Uterus (tissue), 4 donors: ENCODE data around the gene OGN. TPM values are rescaled to one million over a fixed set of nuclear protein-coding genes. Genes with fewer than 3 reads are reported as not detected.

Experiments
- DNase-seq, 2 donors: peaks; one replicate each; pipeline ENCODE4 v3.0.0-alpha.2; 2019 to 2020
- H3K27ac ChIP-seq, 2 donors: fragments of 200-600 bp; sonication (generic); 1 replicate in 1 of 2; 2 replicates in 1 of 2; pipeline ENCODE4 v1.5.1; 2016 to 2018
- H3K27me3 ChIP-seq, 2 donors: fragments of 200-600 bp; sonication (generic); one replicate each; pipeline ENCODE4 v1.5.1; 2018 to 2019; ENCODE audit warnings: control low read depth in 1 of 2
- H3K36me3 ChIP-seq, 2 donors: fragments of 200-600 bp; sonication (generic); one replicate each; pipeline ENCODE4 v1.5.1; 2019; ENCODE audit warnings: control low read depth in 1 of 2
- H3K4me1 ChIP-seq, 2 donors: fragments of 200-600 bp; sonication (generic); one replicate each; pipeline ENCODE4 v1.5.1; 2018 to 2019; ENCODE audit warnings: control low read depth in 1 of 2
- H3K4me3 ChIP-seq, 2 donors: fragments of 200-600 bp; sonication (generic); 1 replicate in 1 of 2; 2 replicates in 1 of 2; pipeline ENCODE4 v1.5.1; 2018 to 2019; ENCODE audit warnings: mild to moderate bottlenecking in 1 of 2
- H3K9me3 ChIP-seq, 2 donors: fragments of 200-600 bp; sonication (generic); one replicate each; pipeline ENCODE4 v1.5.1; 2019; ENCODE audit warnings: control low read depth in 1 of 2
- POLR2A ChIP-seq, 2 donors: fragments of 450-650 bp; IDR thresholded peaks; one replicate each; pipeline ENCODE4 v1.6.1; 2016; ENCODE audit warnings: antibody characterized with exemption in 2 of 2, mild to moderate bottlenecking in 1 of 2, moderate library complexity in 1 of 2
- intact Hi-C: fragments of 100-400 bp; cut with DNase I; formaldehyde crosslinking; loops from one replicate; pipeline ENCODE4 v1.15.1; 2023; ENCODE audit warnings: low total_unique reads
- total RNA-seq, 4 donors: library from RNA; depleted of rRNA in 3 of 4; stranded (reverse); fragments of >200 nt in 3 of 4; gene quantifications; one replicate each; pipeline versions ENCODE4 v1.1.0 to v1.2.4, GENCODE V29; 2014 to 2023
- TF ChIP-seq, protein P1 (sequence below), 4 experiments: fragments of 200-600 bp in 2 of 4; fragments of 450-650 bp in 2 of 4; sonication (generic) in 2 of 4; IDR thresholded peaks; one replicate each; pipeline ENCODE4 v1.5.1; 2016 to 2019; ENCODE audit warnings: antibody characterized with exemption in 4 of 4, mild to moderate bottlenecking in 2 of 4, moderate library complexity in 1 of 4
- donor health status: DM: yes; HTN: yes; CAD: no.

The OGN gene
- total RNA-seq, 4 donors from 2014 or later: 26.0 to 302 (median 43.0) TPM

DNA sequence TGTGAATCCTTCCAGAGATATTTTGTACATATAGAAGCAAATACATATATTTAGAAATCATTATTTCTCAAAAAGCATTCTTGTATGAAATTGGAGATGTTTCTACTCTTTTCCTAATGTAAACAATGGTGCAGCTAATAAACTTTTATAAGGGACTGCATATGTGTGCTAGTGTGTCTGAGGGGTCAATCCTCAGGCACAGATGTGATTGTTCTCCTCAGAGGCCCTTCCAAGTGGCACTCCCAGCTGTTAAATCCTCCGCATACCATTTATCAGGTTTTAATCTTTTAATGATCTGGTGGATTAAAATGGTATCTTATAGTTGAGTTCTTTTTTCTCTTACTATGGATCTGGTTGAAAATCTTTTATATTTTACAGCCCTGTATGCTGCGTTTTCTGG is 25.5 kb upstream of the OGN start:
- H3K27me3 ChIP-seq: no peaks in the 10 kb centered on the region
- H3K4me3 ChIP-seq: no peak overlapping the region
- TF ChIP-seq, protein P1, sequence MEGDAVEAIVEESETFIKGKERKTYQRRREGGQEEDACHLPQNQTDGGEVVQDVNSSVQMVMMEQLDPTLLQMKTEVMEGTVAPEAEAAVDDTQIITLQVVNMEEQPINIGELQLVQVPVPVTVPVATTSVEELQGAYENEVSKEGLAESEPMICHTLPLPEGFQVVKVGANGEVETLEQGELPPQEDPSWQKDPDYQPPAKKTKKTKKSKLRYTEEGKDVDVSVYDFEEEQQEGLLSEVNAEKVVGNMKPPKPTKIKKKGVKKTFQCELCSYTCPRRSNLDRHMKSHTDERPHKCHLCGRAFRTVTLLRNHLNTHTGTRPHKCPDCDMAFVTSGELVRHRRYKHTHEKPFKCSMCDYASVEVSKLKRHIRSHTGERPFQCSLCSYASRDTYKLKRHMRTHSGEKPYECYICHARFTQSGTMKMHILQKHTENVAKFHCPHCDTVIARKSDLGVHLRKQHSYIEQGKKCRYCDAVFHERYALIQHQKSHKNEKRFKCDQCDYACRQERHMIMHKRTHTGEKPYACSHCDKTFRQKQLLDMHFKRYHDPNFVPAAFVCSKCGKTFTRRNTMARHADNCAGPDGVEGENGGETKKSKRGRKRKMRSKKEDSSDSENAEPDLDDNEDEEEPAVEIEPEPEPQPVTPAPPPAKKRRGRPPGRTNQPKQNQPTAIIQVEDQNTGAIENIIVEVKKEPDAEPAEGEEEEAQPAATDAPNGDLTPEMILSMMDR (IDR thresholded peaks at IDR 0.05): no peak
- TF ChIP-seq POLR2A (IDR thresholded peaks at IDR 0.05): no peak
- no peak for DNase-seq
- peaks cover 0 to 9% of the 10 kb centered on the region in 2 donors for H3K4me1 ChIP-seq
- intact Hi-C loops: no loop called here
- H3K27ac ChIP-seq: no peak overlapping the region
- H3K36me3 ChIP-seq: no peaks in the 10 kb centered on the region
- H3K9me3 ChIP-seq: no peaks in the 10 kb centered on the region

DNA sequence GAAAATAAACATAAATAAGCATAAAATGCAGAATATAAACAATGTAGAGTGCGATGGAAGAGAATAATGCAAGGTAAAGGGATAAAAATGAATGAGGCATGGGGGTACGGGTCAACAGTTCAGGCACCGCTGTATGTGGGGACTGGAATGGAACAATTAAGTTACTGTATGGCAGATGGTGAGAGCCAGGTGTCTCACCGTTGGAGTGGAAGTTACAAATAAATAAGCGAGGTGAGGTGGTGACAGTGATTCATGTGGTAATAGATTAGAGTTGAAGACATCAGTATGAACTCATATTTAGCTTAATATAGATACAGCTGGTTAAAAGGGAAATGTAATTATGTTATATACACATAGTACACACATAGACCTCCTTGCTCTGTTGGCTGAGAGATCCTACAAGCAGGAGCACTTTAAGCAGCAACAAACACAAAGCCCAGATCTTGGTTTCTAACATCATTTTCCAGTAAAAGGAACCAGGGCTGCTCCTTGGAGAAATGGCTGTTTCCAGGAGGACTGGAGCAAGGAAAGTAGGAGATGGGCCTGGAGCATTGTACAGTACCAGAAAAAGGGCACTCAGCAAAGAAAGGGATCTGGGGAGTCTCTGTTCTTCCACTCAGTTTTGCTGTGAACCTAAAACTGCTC is 22.2 kb upstream of the OGN start:
- DNase-seq: no peak
- Histone ChIP-seq H3K36me3 (no peaks in the 10 kb centered on the region), H3K27me3 (no peaks in the 10 kb centered on the region), H3K4me1 (peaks cover 0 to 9% of the 10 kb centered on the region in 2 donors), H3K4me3 (no peak overlapping the region), H3K27ac (peak overlapping the region; percentile 73 to 79), H3K9me3 (no peaks in the 10 kb centered on the region)
- no peak for TF ChIP-seq POLR2A (IDR thresholded peaks at IDR 0.05)
- TF ChIP-seq, protein P1 (IDR thresholded peaks at IDR 0.05): no peak
- intact Hi-C loops: no loop called here

DNA sequence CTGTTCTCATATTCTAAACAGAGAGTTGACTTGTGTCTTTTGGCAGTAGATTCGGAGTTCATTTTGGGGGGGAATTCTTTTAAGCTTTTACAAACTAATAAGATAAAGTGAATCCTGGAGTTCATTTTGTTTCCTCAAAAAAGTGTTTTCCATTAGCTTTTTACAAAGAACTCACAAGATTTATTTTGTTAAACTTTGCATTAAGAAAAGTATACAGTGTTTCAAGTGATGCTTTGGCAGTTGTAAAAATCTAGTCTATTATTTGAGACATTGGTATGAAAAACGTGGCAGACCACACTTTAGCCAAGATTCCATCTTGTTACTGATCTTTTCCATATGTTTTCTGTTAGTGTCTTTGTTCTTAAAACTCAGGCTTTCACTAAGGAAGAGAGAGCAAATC is 21.1 kb upstream of the OGN start:
- no peak for DNase-seq
- peak overlapping the region; percentile 73 to 79 for H3K27ac ChIP-seq
- no peaks in the 10 kb centered on the region for H3K36me3 ChIP-seq
- H3K27me3 ChIP-seq: no peaks in the 10 kb centered on the region
- no peaks in the 10 kb centered on the region for H3K9me3 ChIP-seq
- peaks cover 0 to 9% of the 10 kb centered on the region in 2 donors for H3K4me1 ChIP-seq
- H3K4me3 ChIP-seq: no peak overlapping the region
- no peak for TF ChIP-seq POLR2A (IDR thresholded peaks at IDR 0.05)
- TF ChIP-seq, protein P1 (IDR thresholded peaks at IDR 0.05): no peak
- intact Hi-C loops: no loop called here

DNA sequence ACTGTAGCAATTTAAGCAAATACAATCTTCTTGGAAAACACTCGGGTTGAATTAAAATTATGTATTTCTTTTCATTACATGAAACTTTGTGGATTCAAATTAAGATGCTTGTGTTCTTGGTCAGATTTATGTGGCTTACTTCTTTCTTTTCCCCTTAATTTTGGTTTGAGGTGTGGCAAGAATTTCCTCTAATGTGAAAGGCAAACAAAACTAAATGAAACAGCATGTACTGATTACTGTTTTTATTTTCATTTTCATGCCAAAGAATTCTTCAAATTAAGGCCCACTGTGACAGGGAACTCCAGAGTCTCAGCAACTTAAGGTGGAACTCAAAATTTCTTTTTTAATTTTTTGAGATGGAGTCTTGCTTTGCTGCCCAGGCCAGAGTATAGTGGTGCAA is 20.0 kb upstream of the OGN start, which contains the start of gene OMD:
Gene OMD (minus strand): TSS at position 132 of the 400 bp plus-strand sequence. CDS start 6,913 bp downstream, outside the sequence.
- peaks cover 0 to 9% of the 10 kb centered on the region in 2 donors for H3K4me1 ChIP-seq
- DNase-seq: no peak
- peak within 1 kb of the TSS; percentile 8 to 12 for H3K4me3 ChIP-seq
- TF ChIP-seq POLR2A (IDR thresholded peaks at IDR 0.05): no peak
- TF ChIP-seq, protein P1 (IDR thresholded peaks at IDR 0.05): no peak
- H3K9me3 ChIP-seq: no peaks in the 10 kb centered on the region
- no peaks in the 10 kb centered on the region for H3K27me3 ChIP-seq
- intact Hi-C loops: no loop called here
- H3K27ac ChIP-seq: peak within 1 kb of the TSS; percentile 73 to 79
- H3K36me3 ChIP-seq: no peaks in the 10 kb centered on the region

DNA sequence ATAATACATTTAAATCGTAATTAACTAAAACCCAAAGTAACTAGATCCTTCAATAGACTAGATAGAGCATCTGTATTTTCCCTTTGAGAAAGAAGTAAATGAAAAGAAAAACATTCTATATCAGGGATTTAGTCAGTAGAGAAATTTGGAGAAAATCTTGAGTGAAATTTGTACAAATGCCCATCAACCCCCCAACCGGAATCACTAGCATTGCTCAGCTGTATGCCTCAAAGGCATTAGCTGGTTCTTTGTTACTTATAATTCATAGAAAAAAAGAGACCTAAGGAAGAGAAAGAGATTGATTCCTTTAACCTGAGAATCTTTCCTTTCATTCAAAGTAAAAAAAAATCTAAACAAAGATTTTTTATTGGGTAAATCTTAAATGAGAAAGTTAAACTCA is 19.2 kb upstream of the OGN start:
- no peaks in the 10 kb centered on the region for H3K27me3 ChIP-seq
- TF ChIP-seq, protein P1 (IDR thresholded peaks at IDR 0.05): no peak
- no peak for TF ChIP-seq POLR2A (IDR thresholded peaks at IDR 0.05)
- intact Hi-C loops: no loop called here
- no peaks in the 10 kb centered on the region for H3K9me3 ChIP-seq
- no peak for DNase-seq
- H3K4me3 ChIP-seq: peak overlapping the region; percentile 8 to 12
- peaks cover 0 to 9% of the 10 kb centered on the region in 2 donors for H3K4me1 ChIP-seq
- peak overlapping the region; percentile 73 to 79 for H3K27ac ChIP-seq
- H3K36me3 ChIP-seq: no peaks in the 10 kb centered on the region
